HG02763 (cell line): ENCODE data around the gene TTC23.
A peak's percentile ranks its signal among the peaks of the same experiment; 100 is the strongest.

Experiments used
- ATAC-seq: cut with Tn5 transposase; IDR thresholded peaks from one replicate; pipeline ENCODE4 v1.9.1; 2021; ENCODE audit warnings: mild to moderate bottlenecking, moderate library complexity; ENCODE audit not compliant: unreplicated experiment

The TTC23 gene

DNA sequence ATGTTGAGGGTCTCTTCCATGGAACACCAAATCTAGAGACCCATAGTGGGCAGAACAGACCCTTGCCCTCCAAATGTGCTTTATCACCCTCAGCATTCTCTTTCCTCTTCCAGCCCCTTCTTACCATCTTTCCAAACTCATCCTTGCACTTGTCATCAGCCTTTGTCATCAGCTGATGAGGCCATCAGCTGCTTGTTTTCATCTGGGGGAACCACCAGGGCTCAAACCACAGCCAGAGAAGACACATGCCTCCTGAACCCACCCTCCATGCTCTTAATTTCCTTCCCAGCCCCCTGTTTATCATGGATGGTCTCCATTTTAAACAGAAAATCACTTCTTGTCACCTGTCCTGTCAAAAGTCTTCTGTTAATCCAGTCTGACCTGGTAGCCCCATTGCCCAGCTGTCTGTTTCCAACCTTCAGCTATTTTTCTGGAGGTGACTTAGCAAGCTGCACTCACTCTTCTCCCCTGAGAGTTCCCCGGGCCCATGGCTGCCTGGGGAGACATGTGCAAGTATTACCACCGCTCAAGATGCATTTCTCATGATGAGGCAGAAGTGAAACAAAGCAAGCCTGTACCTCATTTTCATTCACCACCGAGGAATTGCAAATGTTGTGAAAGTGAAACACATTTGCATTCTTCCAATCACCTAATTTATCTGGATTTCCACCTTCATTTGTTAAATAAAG, 159.2 kb downstream of the TTC23 start:
- peak; percentile 98 for ATAC-seq

DNA sequence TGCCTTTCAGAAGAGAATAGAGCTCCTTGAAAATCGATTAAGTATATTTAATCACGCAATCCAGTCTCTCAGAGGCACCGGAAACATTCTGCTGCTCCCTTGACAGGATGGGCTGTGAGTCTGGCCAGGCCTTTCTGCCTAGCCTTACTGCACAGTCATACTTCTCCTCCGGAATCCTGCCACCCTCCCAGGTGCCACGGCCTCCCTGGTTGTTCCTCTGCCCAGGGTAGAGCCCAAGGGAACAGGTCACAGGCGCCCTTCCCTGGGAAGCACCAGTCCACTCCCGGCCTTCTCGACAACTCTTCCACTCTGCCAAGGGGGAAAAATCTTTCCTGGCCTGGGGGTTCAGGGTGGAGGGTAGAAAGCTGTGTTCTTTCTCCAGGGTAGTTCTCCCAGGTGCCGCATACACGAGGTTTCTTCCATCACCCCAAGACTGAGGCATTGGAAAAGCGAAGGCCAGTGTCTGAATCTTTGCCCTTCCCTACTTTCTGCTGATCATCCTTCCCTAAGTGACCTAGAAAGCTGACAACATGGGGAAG, 161.9 kb downstream of the TTC23 start:
- no peak for ATAC-seq

DNA sequence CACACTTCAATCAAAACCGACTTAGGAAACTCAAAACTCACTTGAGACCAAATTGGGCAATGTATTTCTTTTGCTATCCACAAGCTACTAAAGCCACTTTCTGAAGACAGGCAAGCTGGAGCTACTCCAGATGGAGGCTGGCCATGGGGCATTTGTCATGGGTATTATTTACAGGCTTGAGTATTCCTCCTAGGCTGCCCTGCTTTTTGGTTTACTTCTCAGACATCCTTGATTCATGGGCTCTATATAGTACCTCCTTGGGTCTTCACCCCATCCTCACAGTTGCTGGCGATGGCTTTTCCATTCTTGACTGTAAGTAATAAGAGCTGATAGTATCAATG, 163.1 kb downstream of the TTC23 start:
- ATAC-seq = no peak
